Activated T-cell treated with anti-CD3 and anti-CD28 coated beads for 24 hours (primary cell): ENCODE data around the gene PALD1.

Experiments used
- DNase-seq: peaks from one replicate; pipeline ENCODE4 v3.0.0-alpha.2; 2020; ENCODE audit warnings: low read depth

The PALD1 gene

DNA sequence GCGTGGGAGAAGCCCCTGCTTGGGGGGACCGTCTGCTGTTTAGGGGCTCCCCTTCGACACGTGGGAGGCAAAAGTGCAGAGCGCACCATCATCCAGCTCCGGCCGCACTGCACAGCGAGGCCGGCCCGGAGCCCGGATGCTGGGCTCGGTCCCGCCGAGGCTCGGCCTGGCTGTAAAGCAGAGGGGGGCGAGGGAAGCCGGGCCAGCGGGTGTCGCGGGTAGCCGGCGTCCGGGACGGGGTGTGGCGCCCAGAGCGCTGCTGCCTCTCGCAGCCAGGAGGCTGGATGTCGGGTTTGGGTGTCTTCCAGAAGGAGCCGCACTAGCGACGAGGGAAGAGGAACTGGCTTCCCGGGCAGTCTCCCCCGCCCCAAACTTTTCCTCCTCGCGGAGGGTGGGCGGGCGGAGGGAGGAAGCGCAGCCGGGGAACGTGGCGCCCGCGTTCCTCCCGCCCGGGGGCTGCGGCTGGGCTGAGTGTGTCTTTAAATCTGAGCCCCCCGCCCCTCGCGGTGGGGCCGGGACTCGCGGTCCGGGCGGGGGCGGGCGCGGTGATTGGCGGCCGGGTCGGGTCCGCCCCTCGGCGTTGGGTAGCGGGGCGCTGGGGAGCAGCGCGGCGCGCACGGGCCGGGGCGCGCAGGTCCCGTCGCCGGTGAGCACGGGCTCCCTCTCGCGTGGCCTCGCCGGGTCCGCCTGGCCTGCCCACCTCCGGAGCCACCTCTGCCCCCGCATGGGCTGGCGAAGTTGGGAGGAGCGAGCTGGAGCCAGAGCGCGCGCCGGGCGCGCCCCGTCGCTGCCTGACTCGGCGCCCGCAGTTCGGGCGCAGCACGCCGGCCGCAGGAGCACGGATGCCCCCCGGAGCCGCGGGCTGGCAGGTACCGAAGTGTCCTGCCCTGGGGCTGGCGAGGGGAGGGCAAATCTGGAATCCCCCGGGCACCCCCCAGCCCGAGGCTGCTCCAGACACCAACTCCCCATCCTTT lies at the start of gene PALD1:
Gene PALD1, plus strand, starts transcription at position 577 of the 974 bp plus-strand sequence. CDS start 47,185 bp downstream, outside the sequence.
- peak; percentile 32 for DNase-seq

GRCh38 chr10:70430493-70431445 lies 47.8 kb upstream of the PALD1 start:
- no peak for DNase-seq

- no peak for DNase-seq
Observed at GRCh38 chr10:70432101-70432500, 46.5 kb upstream of the PALD1 start.

GRCh38 chr10:70432561-70433263 lies 45.9 kb upstream of the PALD1 start:
- no peak for DNase-seq

DNA sequence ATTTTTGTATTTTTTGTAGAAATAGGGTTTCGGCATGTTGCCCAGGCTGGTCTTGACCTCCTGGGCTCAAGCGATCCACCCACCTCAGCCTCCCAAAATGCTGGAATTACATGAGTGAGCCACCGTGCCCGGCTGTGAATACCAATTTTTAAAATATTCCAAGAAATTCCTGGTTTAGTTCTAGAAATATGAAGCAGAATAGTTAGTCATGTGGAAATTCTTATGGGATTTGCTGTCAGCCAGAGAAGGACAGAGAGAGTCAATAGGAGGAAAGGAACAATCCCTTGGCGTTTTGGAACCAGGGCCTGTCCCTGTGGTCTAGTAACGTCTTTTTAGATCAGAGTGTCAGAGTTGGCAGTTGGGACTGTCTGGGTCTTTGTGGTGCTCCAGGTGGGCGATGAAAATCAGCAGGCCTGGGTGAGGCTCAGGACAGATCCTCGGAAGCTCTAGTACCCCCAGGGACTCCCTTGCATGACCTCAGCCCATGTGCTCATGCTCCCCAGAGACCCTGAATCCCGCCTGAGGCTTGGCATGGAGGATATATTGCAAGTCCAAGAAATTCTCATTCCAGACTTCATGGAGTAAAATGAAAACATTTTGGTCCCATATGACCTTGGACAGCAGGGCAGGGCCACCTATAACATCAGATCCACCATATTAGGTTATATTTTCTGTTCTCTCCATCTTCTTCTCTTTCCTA lies 44.8 kb upstream of the PALD1 start:
- no peak for DNase-seq

DNA sequence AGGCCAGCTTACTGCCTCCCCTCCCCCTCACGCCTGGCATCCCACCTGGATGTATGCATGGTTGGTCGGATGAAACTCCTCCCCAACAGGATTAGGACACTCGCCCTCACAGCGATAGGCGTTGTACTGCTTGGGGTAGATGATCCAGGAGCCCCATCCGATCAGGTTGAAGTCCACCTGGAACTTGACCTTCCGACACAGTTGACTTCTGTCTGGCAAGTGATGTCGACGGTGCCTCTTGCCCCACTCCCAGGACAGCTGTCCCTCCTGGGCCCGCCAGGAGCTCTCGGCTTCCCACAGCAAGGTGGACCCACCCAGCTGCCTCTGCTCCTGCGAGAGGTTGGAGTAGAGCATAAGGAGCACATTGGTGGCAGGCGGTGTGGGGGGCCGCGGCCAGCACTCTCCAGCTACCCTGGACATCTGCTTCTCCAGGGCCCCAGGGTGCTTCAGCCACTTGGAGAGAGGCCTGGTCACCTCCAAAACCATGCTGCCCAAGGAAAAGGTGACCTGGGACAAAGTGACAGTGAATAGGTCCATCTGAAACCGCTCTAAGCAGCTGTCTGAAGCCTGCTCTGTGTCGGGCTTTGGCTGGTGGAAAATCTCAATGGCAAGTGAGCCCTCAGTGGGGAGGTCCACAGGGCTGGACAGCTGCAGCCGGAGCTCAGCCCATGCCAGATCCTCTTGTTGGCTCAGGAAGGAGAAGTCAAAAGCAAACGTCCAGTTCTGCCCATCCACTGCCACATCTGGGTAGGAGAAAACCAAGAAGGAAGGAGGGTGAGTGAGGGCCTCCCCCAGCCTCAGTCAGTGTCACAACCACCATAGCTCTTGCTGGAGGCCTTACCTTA lies 43.1 kb upstream of the PALD1 start:
- no peak for DNase-seq

DNA sequence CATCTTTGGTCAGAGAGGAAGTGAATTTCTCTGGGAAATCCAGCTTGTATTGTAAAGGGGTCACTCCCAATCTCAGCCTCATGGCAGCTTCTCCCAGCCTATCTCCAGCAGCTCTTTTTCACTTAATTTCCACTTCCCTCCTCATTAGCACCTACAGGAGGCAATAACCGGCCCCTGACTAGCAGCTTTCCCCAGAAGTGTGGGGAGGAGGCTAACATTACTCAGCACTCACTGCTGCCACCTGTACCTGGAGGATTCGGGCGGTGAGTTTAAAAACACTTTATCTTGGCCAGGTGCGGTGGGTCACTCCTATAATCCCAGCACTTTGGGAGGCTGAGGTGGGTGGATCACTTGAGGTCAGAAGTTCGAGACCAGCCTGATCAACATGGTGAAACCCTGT lies 40.8 kb upstream of the PALD1 start:
- DNase-seq: no peak

DNA sequence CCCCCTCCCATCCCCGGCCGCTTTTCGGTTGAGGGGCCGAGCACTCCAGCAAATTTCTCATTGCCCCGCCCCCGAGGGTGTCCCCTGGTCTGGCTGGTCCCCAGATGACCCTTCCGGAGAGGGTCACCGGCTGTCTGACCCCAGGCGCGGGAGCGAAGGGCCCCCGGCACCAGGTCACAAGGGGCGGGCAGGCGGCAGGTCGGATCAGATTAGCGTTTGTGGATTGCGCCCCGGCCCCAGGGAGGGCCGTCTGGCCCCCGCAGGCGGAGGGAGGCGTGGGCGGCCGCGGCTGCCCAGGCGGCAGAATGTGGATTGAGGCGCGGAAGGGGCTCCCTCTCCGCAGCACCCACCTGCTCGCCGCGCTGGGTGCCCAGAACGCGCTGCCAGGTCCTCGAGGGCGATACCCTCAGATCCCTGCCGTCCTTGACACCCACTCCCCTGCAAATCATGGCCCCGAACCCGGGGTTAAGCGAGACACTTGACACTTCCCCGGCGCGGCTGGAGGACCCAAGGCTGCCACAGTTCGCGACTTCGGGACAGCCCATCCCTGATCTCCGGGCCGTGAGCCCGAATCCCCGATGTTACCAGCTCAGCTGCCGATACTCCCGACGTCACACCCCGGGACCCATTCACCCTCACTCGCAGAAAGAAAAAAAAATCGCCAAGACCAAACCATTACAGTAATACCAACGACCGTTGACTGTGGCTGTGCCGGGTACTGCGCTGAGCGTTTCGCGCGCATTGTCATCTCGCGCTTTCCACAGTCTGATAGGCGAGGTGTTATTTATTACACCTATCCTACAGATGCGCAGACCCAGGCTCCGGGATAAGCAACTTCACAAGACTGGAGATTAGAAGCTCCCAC lies 38.0 kb upstream of the PALD1 start:
- DNase-seq: no peak

GRCh38 chr10:70441161-70441894 lies 37.2 kb upstream of the PALD1 start, which contains the start of gene NODAL:
TSS of gene NODAL (minus strand) at chr10:70441681. CDS start at chr10:70441667, 14 bp downstream.
- DNase-seq: no peak

DNA sequence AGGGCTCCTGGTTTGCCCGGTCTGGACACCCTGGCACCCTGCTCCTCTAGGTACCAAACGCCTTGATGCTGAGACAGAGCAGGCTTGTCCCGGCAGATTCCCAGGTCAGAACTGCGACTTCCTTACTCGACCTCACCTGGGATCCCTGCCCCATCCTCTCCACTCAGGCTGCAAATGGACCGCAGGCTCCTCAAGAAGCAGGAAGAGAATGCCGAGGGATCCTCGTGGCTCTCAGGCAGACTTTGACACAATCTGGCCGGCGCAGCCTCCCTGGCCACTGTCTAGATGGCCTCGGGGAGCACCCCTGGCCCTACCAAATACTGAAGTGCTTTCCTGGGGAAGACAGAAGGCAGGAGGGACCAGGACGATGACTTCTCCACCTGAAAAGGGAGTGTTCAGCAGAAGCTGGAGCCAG lies 36.7 kb upstream of the PALD1 start:
- DNase-seq: no peak

DNA sequence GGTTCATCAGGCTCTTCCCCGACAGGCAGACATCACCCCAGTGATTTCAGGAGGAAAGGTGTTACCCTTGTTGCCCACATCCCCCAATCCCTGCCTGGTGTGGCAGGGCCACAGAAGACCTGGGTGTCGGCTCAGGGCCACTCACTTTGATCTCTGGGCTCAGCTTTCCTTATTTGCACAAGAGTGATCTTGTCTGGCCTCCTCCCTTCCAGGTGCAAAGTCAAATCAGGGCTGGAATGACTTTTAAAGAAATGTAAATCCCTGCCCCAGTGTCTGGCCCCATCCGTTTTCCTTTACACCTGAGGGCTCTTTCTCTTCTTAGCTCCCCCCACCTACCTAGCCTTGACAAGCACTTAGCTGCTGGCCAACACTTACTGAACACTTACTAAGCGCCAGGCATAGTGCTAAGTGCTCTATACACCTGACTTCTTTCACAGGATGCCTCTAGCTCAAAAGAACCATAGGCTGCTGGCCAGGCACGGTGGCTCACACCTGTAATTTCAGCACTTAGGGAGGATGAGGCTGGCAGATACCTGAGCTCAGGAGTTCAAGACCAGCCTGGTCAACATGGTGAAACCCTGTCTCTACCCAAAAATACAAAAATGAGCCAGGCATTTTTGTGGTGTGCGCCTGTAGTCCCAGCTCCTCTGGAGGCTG lies 36.1 kb upstream of the PALD1 start:
- no peak for DNase-seq

GRCh38 chr10:70444744-70445143 lies 33.8 kb upstream of the PALD1 start:
- DNase-seq: no peak

DNA sequence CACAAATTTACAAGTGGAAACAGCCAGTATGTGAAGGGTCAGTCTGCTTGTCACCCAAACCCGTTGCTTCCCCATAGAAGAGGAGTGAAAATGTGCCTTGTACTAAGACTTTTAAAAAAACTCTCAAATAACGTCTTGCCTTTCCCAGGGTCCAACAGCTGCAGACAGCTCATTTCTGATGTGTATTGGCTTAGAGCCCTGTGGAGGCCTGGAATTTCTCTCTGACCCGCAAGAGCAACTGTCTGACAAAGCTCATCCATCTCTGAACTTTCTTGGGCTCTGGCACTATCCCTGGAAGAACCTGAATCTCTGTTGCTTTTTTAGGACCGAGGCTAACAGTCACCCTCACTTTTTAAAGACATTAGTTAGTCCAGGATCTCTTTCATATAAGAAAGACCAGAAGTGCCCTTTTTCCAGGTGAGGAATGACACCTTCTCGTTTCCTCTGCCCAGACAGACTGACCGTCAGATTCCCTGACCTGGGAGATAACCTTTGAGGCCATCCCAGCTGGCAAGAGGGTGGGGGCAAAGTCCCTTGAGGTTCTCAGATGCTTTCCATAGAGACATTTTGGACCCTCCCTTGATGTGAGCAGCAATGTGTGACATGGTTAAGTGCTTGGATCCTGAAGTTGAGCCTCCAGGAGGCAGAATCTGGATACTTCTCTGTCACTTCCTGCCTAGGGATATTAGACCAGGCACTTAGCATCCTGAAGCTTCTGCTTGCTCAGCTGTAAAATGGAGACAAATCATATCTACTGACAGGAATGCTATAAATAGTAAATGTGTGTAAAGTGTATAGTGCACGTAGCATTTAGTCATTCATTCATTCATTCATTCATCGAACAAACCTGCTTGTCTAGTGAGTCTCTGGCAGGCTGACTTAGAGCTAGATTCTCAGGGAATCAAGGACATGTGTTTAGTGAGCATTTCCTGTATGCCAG lies 32.6 kb upstream of the PALD1 start:
- no peak for DNase-seq

DNA sequence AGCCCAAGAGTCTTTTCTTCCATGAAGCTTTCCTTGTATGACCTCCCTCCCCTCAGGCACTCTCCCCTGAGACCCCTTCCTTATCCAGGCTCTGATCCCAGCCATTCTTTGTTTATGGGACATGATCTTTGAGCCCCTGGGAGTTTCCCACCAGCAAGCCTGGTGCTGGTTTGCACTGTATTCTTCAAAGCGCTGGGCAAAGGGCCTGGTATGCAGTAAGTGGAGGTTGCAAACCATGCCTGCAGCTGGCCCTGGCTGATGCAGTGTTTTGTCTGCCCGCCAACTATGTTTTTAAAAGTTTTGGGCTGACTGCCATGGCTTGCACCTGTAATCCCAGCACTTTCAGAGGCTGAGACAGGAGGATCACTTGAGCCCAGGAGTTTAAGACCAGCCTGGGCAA lies 30.3 kb upstream of the PALD1 start:
- no peak for DNase-seq

DNA sequence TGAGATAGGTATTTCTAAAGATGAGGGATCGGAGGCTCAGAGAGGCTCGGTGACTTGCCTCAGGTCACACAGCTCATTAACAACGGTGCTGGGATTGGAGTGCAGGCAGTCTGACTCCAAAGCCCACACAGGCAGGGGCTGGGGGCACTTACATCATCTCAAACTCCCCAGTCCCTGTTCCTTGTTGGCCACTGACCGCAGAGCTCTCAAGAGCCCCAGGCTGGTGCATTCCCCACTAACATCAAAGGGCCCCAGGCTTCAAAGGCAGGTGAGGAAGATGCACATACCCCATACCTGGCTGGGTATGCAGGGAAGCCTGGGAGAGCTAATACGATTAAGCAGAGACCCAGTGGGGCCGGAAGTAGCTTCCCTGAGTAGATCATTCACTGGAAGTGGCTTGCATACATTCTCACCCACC lies 23.3 kb upstream of the PALD1 start:
- DNase-seq: no peak

GRCh38 chr10:70456164-70456563 lies 22.4 kb upstream of the PALD1 start:
- no peak for DNase-seq

DNA sequence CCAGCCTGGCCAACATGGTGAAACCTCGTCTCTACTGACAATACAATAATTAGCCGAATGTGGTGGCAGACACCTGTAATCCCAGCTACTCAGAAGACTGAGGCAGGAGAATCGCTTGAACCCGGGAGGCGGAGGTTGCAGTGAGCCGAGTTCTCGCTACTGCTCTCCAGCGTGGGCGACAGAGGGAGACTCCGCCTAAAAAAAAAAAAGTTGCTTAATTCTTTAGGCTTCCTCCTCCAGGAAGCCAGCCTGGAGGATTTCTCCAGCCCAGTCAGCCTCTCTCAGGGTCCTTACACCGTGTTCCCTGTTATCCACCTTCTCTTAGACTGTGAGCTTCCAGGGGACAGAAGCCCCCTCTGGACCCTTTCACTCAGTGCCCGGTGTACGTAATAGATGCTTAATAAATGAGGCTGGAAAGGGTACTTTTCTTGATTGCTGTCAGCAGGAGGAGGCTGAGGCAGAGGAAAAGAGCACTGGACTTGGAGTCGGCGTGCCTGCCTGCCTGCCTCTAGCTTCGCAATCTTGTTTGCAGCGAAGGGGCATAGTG lies 20.7 kb upstream of the PALD1 start:
- DNase-seq: no peak
